Mucosa of stomach (tissue), 1 donor: ENCODE measurements around the gene PEAK1.

Experiments
- H3K27me3 ChIP-seq: one replicate; pipeline ENCODE4 v1.7.0; 2013; ENCODE audit warnings: mild to moderate bottlenecking, low read length; ENCODE audit not compliant: control insufficient read depth, insufficient read depth
- H3K36me3 ChIP-seq: one replicate; pipeline ENCODE4 v1.7.0; 2013; ENCODE audit warnings: low read length; ENCODE audit not compliant: control insufficient read depth, insufficient read depth
- H3K4me1 ChIP-seq: one replicate; pipeline ENCODE4 v1.7.0; 2013; ENCODE audit warnings: mild to moderate bottlenecking, low read length; ENCODE audit not compliant: control insufficient read depth, insufficient read depth
- H3K4me3 ChIP-seq: one replicate; pipeline ENCODE4 v1.7.0; 2013; ENCODE audit warnings: low read length
- H3K9ac ChIP-seq: one replicate; pipeline ENCODE4 v1.7.0; 2013; ENCODE audit warnings: mild to moderate bottlenecking, low read length, moderate library complexity
- H3K9me3 ChIP-seq: one replicate; pipeline ENCODE4 v1.7.0; 2013; ENCODE audit warnings: mild to moderate bottlenecking, low read length, moderate library complexity; ENCODE audit not compliant: control insufficient read depth
- donor health status: Pancreatic carcinoma.

The PEAK1 gene

GRCh38 chr15:77392762-77393470 lies 27.0 kb downstream of the PEAK1 start:
- Histone ChIP-seq H3K9me3 (peaks cover 7% of the 10 kb centered on the region), H3K4me3 (no peak overlapping the region), H3K36me3 (no peaks in the 10 kb centered on the region), H3K9ac (no peak overlapping the region), H3K4me1 (peaks cover 6% of the 10 kb centered on the region), H3K27me3 (no peaks in the 10 kb centered on the region)

GRCh38 chr15:77391372-77391951 lies 28.4 kb downstream of the PEAK1 start:
- Histone ChIP-seq H3K9me3 (peaks cover 7% of the 10 kb centered on the region), H3K4me3 (no peak overlapping the region), H3K36me3 (no peaks in the 10 kb centered on the region), H3K9ac (no peak overlapping the region), H3K27me3 (no peaks in the 10 kb centered on the region), H3K4me1 (peaks cover 6% of the 10 kb centered on the region)

GRCh38 chr15:77387365-77388105 lies 32.4 kb downstream of the PEAK1 start:
- H3K27me3 ChIP-seq, result no peaks in the 10 kb centered on the region
- H3K9ac ChIP-seq, result no peak overlapping the region
- H3K36me3 ChIP-seq, result no peaks in the 10 kb centered on the region
- H3K4me1 ChIP-seq, result peaks cover 6% of the 10 kb centered on the region
- H3K9me3 ChIP-seq, result no peaks in the 10 kb centered on the region
- H3K4me3 ChIP-seq, result no peak overlapping the region

- Histone ChIP-seq H3K36me3 (no peaks in the 10 kb centered on the region), H3K4me1 (peaks cover 2% of the 10 kb centered on the region)
Measured at GRCh38 chr15:77386626-77387025, 33.3 kb downstream of the PEAK1 start.

GRCh38 chr15:77384589-77385359 lies 35.1 kb downstream of the PEAK1 start:
- no peaks in the 10 kb centered on the region for H3K9me3 ChIP-seq
- H3K4me1 ChIP-seq, result peaks cover 4% of the 10 kb centered on the region
- no peak overlapping the region for H3K9ac ChIP-seq

More at GRCh38 chr15:77386626-77387025, 33.3 kb downstream of the PEAK1 start:
- Histone ChIP-seq H3K9ac (no peak overlapping the region), H3K27me3 (no peaks in the 10 kb centered on the region), H3K4me3 (no peak overlapping the region), H3K9me3 (no peaks in the 10 kb centered on the region)

GRCh38 chr15:77384086-77384485 lies 35.8 kb downstream of the PEAK1 start:
- H3K4me1 ChIP-seq, result peaks cover 4% of the 10 kb centered on the region
- no peak overlapping the region for H3K4me3 ChIP-seq
- H3K9me3 ChIP-seq, result no peaks in the 10 kb centered on the region
- H3K9ac ChIP-seq, result no peak overlapping the region
- no peaks in the 10 kb centered on the region for H3K36me3 ChIP-seq
- H3K27me3 ChIP-seq, result no peaks in the 10 kb centered on the region

More at GRCh38 chr15:77384589-77385359, 35.1 kb downstream of the PEAK1 start:
- H3K27me3 ChIP-seq, result no peaks in the 10 kb centered on the region
- H3K4me3 ChIP-seq, result no peak overlapping the region
- no peaks in the 10 kb centered on the region for H3K36me3 ChIP-seq

- no peak overlapping the region for H3K9ac ChIP-seq
- H3K9me3 ChIP-seq, result no peaks in the 10 kb centered on the region
- no peaks in the 10 kb centered on the region for H3K36me3 ChIP-seq
- H3K4me3 ChIP-seq, result no peak overlapping the region
- peaks cover 4% of the 10 kb centered on the region for H3K4me1 ChIP-seq
- no peaks in the 10 kb centered on the region for H3K27me3 ChIP-seq
Measured at GRCh38 chr15:77380033-77380432, 39.9 kb downstream of the PEAK1 start.

- H3K9me3 ChIP-seq, result no peaks in the 10 kb centered on the region
- peaks cover 4% of the 10 kb centered on the region for H3K4me1 ChIP-seq
- H3K4me3 ChIP-seq, result no peak overlapping the region
- no peaks in the 10 kb centered on the region for H3K36me3 ChIP-seq
- H3K27me3 ChIP-seq, result no peaks in the 10 kb centered on the region
- H3K9ac ChIP-seq, result no peak overlapping the region
Measured at GRCh38 chr15:77376770-77377169, 43.1 kb downstream of the PEAK1 start.

GRCh38 chr15:77375133-77375532 lies 44.8 kb downstream of the PEAK1 start:
- no peak overlapping the region for H3K9ac ChIP-seq
- H3K27me3 ChIP-seq, result no peaks in the 10 kb centered on the region
- H3K4me3 ChIP-seq, result no peak overlapping the region
- H3K4me1 ChIP-seq, result no peaks in the 10 kb centered on the region
- H3K9me3 ChIP-seq, result no peaks in the 10 kb centered on the region
- no peaks in the 10 kb centered on the region for H3K36me3 ChIP-seq

GRCh38 chr15:77373441-77373840 lies 46.5 kb downstream of the PEAK1 start:
- H3K4me3 ChIP-seq, result no peak overlapping the region
- H3K36me3 ChIP-seq, result no peaks in the 10 kb centered on the region

GRCh38 chr15:77371850-77372563 lies 47.9 kb downstream of the PEAK1 start:
- Histone ChIP-seq H3K9ac (no peak overlapping the region), H3K36me3 (no peaks in the 10 kb centered on the region), H3K4me3 (no peak overlapping the region), H3K27me3 (no peaks in the 10 kb centered on the region), H3K9me3 (no peaks in the 10 kb centered on the region), H3K4me1 (no peaks in the 10 kb centered on the region)

More at GRCh38 chr15:77373441-77373840, 46.5 kb downstream of the PEAK1 start:
- H3K9ac ChIP-seq, result no peak overlapping the region
- no peaks in the 10 kb centered on the region for H3K4me1 ChIP-seq
- H3K9me3 ChIP-seq, result no peaks in the 10 kb centered on the region
- no peaks in the 10 kb centered on the region for H3K27me3 ChIP-seq
